ENCODE measurements around the gene AOX1. TPM values are rescaled to one million over a fixed set of nuclear protein-coding genes. Genes with fewer than 3 reads are reported as not detected.

The AOX1 gene
- total RNA-seq, 1 donor from 2014 or later = 36.7 TPM

DNA sequence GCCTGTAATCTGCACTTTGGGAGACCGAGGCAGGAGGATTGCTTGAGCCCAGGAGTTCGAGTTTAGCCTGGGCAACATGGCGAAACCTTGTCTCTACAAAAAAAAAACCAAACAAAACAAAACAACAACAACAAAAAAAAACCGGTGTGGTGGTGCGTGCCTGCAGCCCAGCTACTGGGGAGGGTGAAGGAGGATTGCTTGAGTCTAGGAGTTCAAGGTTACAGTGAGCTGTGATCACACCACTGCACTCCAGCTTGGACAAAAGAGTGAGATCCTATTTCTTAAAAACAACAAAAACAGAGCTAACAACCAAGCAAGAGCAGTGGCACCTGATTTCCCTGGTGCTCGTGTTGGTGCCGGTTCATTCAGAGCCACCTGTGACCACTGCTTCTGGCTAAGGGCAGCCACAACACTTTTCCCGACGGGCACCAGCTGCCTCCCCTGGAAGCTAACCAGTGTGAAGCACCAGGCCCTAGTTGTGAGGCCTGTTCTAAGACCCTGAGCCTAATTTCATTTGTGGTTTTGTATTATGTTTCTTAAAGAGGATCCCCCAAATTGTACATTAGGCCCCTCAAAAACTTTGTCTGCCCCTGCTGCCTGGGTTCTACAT is 1.3 kb downstream of the AOX1 start:
- Histone ChIP-seq H3K27me3 (ENCODE audit: low read depth) (no peaks in the 10 kb centered on the region), H3K27ac (peak overlapping the region; percentile 46), H3K36me3 (no peaks in the 10 kb centered on the region), H3K4me3 (peak overlapping the region; percentile 64), H3K9me3 (no peaks in the 10 kb centered on the region), H3K4me1 (peaks cover 10% of the 10 kb centered on the region)
- TF ChIP-seq, protein P1, sequence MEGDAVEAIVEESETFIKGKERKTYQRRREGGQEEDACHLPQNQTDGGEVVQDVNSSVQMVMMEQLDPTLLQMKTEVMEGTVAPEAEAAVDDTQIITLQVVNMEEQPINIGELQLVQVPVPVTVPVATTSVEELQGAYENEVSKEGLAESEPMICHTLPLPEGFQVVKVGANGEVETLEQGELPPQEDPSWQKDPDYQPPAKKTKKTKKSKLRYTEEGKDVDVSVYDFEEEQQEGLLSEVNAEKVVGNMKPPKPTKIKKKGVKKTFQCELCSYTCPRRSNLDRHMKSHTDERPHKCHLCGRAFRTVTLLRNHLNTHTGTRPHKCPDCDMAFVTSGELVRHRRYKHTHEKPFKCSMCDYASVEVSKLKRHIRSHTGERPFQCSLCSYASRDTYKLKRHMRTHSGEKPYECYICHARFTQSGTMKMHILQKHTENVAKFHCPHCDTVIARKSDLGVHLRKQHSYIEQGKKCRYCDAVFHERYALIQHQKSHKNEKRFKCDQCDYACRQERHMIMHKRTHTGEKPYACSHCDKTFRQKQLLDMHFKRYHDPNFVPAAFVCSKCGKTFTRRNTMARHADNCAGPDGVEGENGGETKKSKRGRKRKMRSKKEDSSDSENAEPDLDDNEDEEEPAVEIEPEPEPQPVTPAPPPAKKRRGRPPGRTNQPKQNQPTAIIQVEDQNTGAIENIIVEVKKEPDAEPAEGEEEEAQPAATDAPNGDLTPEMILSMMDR (IDR thresholded peaks at IDR 0.05) = no peak
- DNase-seq (no peak), ATAC-seq (no peak)
- intact Hi-C loops (cut with DNase I) = no loop called here

DNA sequence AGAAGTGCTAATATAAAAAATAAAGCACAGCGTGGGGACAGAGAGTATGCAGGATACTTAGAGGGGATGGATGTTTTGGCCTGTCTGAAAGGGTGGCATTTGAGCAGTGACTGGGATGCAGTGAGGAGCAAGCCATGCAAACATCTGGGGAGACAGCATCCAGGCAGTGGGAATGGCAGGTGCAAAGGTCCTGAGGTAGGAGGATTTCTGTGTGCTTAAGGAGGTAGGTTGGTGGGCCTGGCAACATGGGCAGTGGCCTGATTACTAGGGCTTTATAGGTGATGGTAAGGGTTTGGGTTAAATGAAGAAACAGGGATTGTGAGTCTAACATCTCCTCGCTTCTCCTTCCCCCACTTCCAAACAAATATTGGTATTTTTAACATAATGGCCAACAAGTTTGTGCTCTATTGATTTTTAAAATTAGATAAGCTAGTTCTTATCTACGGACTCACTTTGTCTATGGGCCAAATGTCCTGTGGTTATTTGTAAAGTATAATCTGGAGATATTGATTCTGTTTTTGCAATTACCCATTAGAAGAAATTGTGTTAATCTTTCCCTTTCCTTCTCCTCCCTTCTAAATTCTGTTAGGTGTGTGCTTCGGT is 2.4 kb downstream of the AOX1 start:
- no peaks in the 10 kb centered on the region for H3K9me3 ChIP-seq
- intact Hi-C loops (cut with DNase I) = no loop called here
- TF ChIP-seq, protein P1 (IDR thresholded peaks at IDR 0.05) = no peak
- H3K4me3 ChIP-seq = no peak overlapping the region
- ATAC-seq (no peak), DNase-seq (no peak)
- H3K27ac ChIP-seq = no peak overlapping the region
- H3K4me1 ChIP-seq = peaks cover 10% of the 10 kb centered on the region
- no peaks in the 10 kb centered on the region for H3K27me3 ChIP-seq (ENCODE audit: low read depth)
- H3K36me3 ChIP-seq = no peaks in the 10 kb centered on the region

DNA sequence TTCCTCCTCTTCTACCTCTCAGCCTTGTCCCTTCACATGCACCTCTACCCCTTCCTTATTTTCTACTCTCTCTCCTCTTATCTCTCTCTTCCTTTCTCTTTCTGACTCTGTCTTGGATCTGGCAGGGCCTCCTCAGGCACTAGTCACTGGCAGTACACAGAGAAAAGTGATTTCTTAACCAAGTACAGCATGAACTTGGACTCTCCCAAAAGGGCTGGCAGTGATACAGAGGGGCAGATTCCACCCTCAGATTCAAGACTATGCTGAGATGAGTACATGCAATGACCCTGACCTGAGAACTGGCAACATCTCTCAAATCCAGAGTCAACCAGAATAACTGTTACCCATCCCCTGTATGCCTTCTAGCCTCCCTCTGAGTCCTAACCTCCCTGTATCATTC is 4.3 kb downstream of the AOX1 start:
- no peaks in the 10 kb centered on the region for H3K27me3 ChIP-seq (ENCODE audit: low read depth)
- no peak overlapping the region for H3K27ac ChIP-seq

DNA sequence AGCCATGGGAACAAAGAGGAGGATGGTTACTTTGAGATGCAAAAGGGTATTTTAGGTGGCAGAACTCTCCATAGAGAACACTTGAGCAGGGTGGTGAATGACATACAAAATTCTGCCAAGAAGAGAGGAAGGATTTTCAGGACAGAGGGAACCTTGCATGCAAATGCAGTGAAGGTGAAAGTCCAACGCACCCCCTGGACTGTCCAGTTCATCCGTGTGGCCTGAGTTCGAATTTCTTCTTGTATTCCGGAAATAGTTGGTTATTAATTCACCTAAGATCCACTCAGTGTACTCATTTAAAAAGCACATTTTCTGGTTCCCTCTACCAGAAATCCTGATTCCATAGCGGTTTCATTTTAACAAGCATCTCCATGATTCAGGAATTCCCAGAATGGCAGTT is 5.5 kb downstream of the AOX1 start:
- intact Hi-C loops (cut with DNase I) = no loop called here
- no peak for ATAC-seq

More for the DNA sequence above, 4.3 kb downstream of the AOX1 start:
- peak in 1 of 2 donors; percentile 51 for ATAC-seq
- Histone ChIP-seq H3K36me3 (no peaks in the 10 kb centered on the region), H3K4me3 (no peak overlapping the region), H3K9me3 (no peaks in the 10 kb centered on the region), H3K4me1 (peaks cover 10% of the 10 kb centered on the region)
- TF ChIP-seq, protein P1 (IDR thresholded peaks at IDR 0.05) = no peak
- intact Hi-C loops (cut with DNase I) = no loop called here
- no peak for DNase-seq

DNA sequence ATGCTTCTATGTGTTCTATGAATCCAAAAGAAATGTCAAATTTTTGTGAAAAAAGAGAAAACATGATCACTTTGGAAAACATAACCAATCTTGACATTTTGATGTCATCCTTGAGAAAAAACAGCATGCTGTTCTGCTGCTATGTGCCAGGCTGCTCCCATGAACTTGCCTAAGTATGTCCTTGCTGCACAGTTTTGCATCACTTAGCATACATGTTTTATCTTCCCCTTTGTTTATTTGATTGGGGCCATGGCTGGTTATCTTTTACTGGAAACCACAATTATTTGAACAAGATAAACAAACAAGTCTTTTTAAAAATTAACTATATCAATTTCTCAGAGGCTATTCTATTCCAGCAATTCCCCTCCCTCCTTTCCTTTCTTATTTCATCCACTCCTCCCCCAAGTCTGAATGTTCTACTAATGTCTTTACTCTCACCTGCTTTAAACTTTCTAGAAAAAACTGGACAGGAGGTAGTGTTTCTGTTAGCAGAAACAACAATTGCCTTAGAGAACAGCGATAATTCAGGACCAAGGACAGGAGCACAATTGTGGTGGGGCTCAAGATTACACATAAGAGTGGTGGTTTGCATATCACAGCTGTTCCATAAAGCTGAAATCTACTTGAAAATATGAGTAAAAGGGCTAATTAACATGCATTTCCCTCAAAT is 6.7 kb downstream of the AOX1 start:
- DNase-seq (no peak), ATAC-seq (no peak)
- Histone ChIP-seq H3K4me1 (no peaks in the 10 kb centered on the region), H3K27ac (no peak overlapping the region), H3K36me3 (no peaks in the 10 kb centered on the region), H3K4me3 (no peak overlapping the region), H3K27me3 (ENCODE audit: low read depth) (no peaks in the 10 kb centered on the region), H3K9me3 (no peaks in the 10 kb centered on the region)
- intact Hi-C loops (cut with DNase I) = no loop called here
- TF ChIP-seq, protein P1 (IDR thresholded peaks at IDR 0.05) = no peak

More for the DNA sequence above, 5.5 kb downstream of the AOX1 start:
- Histone ChIP-seq H3K9me3 (no peaks in the 10 kb centered on the region), H3K36me3 (no peaks in the 10 kb centered on the region), H3K27ac (no peak overlapping the region), H3K27me3 (ENCODE audit: low read depth) (no peaks in the 10 kb centered on the region), H3K4me3 (no peak overlapping the region), H3K4me1 (no peaks in the 10 kb centered on the region)
- no peak for DNase-seq
- TF ChIP-seq, protein P1 (IDR thresholded peaks at IDR 0.05) = no peak
